Adrenal gland (tissue), 12 donors: Measurements from ENCODE around the gene DGKE. TPM values are rescaled to one million over a fixed set of nuclear protein-coding genes. Genes with fewer than 3 reads are reported as not detected.

Experiments used
- DNase-seq, 7 donors: peaks; one replicate each; pipeline ENCODE4 v3.0.0-alpha.2; 2019 to 2020
- H3K27ac ChIP-seq, 5 donors: fragments of 200-600 bp; sonication (generic) in 4 of 5; 1 replicate in 3 of 5; 2 replicates in 2 of 5; pipeline versions ENCODE4 v1.5.1 to v1.8.0; 2016 to 2020; ENCODE audit warnings: mild to moderate bottlenecking in 1 of 5
- H3K27me3 ChIP-seq: fragments of 200-600 bp; 2 replicates; pipeline ENCODE4 v1.8.0; 2021
- H3K36me3 ChIP-seq, 2 donors: fragments of 200-600 bp; replicated peaks in 1 of 2; 1 replicate in 1 of 2; 2 replicates in 1 of 2; pipeline versions ENCODE4 v1.5.1 to v1.8.0; 2018 to 2022
- H3K4me1 ChIP-seq, 2 donors: fragments of 200-600 bp; replicated peaks in 1 of 2; 1 replicate in 1 of 2; 2 replicates in 1 of 2; pipeline versions ENCODE4 v1.5.1 to v1.8.0; 2018 to 2021
- H3K4me3 ChIP-seq, 4 donors: fragments of 200-600 bp; sonication (generic) in 3 of 4; one replicate each; pipeline ENCODE4 v1.5.1; 2016 to 2018
- H3K9me3 ChIP-seq, 3 donors: fragments of 200-600 bp; sonication (generic) in 1 of 3; replicated peaks in 1 of 3; 1 replicate in 2 of 3; 2 replicates in 1 of 3; pipeline versions ENCODE4 v1.5.1 to v1.8.0; 2016 to 2021
- CTCF ChIP-seq, 6 experiments: fragments of 450-650 bp in 4 of 6; fragments of 200-600 bp in 2 of 6; sonication (generic) in 1 of 6; IDR thresholded peaks; 1 replicate in 5 of 6; 2 replicates in 1 of 6; pipeline versions ENCODE4 v1.5.1 to v1.8.0; 2016 to 2021; ENCODE audit warnings: antibody characterized with exemption in 6 of 6, mild to moderate bottlenecking in 2 of 6, moderate library complexity in 1 of 6
- POLR2A ChIP-seq, 2 donors: fragments of 450-650 bp; IDR thresholded peaks; one replicate each; pipeline ENCODE4 v1.6.1; 2017; ENCODE audit warnings: antibody characterized with exemption in 2 of 2, mild to moderate bottlenecking in 2 of 2, moderate library complexity in 1 of 2
- WGBS, 4 donors: extraction: QIAGEN DNeasy Blood & Tissue Kit in 2 of 4; methylation state at CpG; one replicate each; pipeline versions ENCODE4 v1.1.5 to v1.1.7; 2013 to 2017; 5-methylcytosine and 5-hydroxymethylcytosine counted together
- intact Hi-C, 2 donors: fragments of 100-400 bp; cut with DNase I; formaldehyde crosslinking; loops; one replicate each; pipeline versions ENCODE4 v1.14.1 to v1.15.0; 2022 to 2023
- polyA plus RNA-seq, 3 donors: library from polyadenylated mRNA; stranded (reverse); fragments of 200-250 nt in 2 of 3; fragments of 350-450 nt in 1 of 3; fragmentation: Illumina TruSeq in 1 of 3; extraction: RNeasy Lipid Tissue Mini Kit (QIAGEN cat#74804) in 1 of 3; gene quantifications; one replicate each; pipeline ENCODE4 v1.2.3, GENCODE V29; 2013 to 2014
- total RNA-seq, 9 donors: library from RNA; depleted of rRNA in 4 of 9; stranded (reverse); fragments of >200 nt in 4 of 9; fragments of 120-200 nt in 1 of 9; fragmentation: NEBNext Ultra II Directional in 1 of 9; extraction: Animal tissue kit (Norgen Biotek cat#: 25700) in 1 of 9; gene quantifications; one replicate each; pipeline versions ENCODE4 v1.1.0 to v1.2.4, GENCODE V29; 2013 to 2023
- donor health status: healthy with polysubstance abuse.
- donor health status: Bipolar disorder and iron deficiency.
- donor health status: DM: yes; HTN: yes; CAD: no.
- donor health status: DM: no; HTN: no; CAD: no.
- donor health status: DM: no; HTN: no; CAD: no.
- donor health status: DM: yes; HTN: yes; CAD: no.

The DGKE gene
- total and polyA plus RNA-seq, 12 donors = 0.97 to 8.4 (median 3.8) TPM

DNA sequence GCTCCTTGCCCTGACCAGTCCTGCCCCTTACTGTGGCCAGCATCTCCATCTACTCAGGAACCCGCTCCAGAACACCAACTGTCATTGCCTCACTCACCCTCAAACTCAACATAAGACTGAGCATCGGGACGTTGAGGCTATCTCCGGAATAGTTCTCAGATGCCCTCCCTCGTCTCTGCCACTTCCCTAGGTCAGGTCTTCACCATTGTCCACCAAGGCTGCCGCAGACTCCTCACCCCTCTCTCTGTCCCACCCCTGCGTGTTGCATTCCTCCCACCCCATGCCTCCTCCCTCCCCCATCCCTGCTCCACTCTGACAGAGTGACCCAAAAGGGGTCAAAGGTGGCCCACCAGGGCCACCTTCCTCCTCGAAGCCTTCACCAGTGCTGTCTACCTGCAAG, 37.4 kb upstream of the DGKE start:
- H3K4me3 ChIP-seq = no peak overlapping the region
- DNase-seq = no peak
- intact Hi-C loops = no loop called here
- H3K9me3 ChIP-seq = no peaks in the 10 kb centered on the region
- H3K27ac ChIP-seq = no peak overlapping the region
- H3K27me3 ChIP-seq = no peaks in the 10 kb centered on the region
- H3K36me3 ChIP-seq = no peaks in the 10 kb centered on the region
- H3K4me1 ChIP-seq = no peaks in the 10 kb centered on the region
- TF ChIP-seq POLR2A (IDR thresholded peaks at IDR 0.05) (no peak), CTCF (IDR thresholded peaks at IDR 0.05) (no peak)
- WGBS, 4 donors = 82 to 89% (median 85%) methylated on average over 8 of the region's 8 CpGs

- 44 to 60% (median 49%) methylated on average over 4 of the region's 4 CpGs for WGBS, 4 donors
- H3K27me3 ChIP-seq = no peaks in the 10 kb centered on the region
- no peaks in the 10 kb centered on the region for H3K9me3 ChIP-seq
- no peak overlapping the region for H3K27ac ChIP-seq
- H3K4me1 ChIP-seq = no peaks in the 10 kb centered on the region
- no peak for DNase-seq
- H3K4me3 ChIP-seq = no peak overlapping the region
- intact Hi-C loops = no loop called here
- H3K36me3 ChIP-seq = no peaks in the 10 kb centered on the region
- no peak for TF ChIP-seq CTCF (IDR thresholded peaks at IDR 0.05)
- no peak for TF ChIP-seq POLR2A (IDR thresholded peaks at IDR 0.05)
Observed at GRCh38 chr17:56798916-56799315, 35.0 kb upstream of the DGKE start.

GRCh38 chr17:56801459-56802178, 32.3 kb upstream of the DGKE start:
- WGBS, 4 donors = 78 to 84% (median 81%) methylated on average over 4 of the region's 4 CpGs
- no peak for DNase-seq
- H3K4me1 ChIP-seq = no peaks in the 10 kb centered on the region
- H3K36me3 ChIP-seq = no peaks in the 10 kb centered on the region
- H3K9me3 ChIP-seq = no peaks in the 10 kb centered on the region
- no peak overlapping the region for H3K4me3 ChIP-seq
- intact Hi-C loops = no loop called here
- H3K27me3 ChIP-seq = no peaks in the 10 kb centered on the region
- TF ChIP-seq POLR2A (IDR thresholded peaks at IDR 0.05) (no peak), CTCF (IDR thresholded peaks at IDR 0.05) (no peak)
- H3K27ac ChIP-seq = no peak overlapping the region

DNA sequence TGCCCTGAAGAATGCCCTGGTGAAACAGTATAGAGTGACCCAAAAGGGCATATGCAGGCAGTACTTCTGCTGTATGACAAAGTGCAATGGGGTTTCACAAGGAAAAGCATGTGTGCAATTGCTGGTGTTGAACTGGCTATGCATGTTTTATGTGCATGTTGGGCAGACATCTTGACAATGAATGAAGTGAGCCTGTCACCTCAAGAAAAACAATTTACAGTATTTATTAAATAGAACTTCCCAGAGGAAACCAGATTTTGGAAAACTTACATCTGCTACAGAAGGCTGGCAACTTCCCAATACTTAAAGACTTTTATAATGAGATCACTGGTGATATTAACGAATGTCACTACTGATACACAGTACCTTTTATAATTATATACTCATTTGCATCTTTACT, 30.9 kb upstream of the DGKE start:
- Histone ChIP-seq H3K36me3 (no peaks in the 10 kb centered on the region), H3K27ac (no peak overlapping the region), H3K4me1 (no peaks in the 10 kb centered on the region), H3K4me3 (no peak overlapping the region), H3K27me3 (no peaks in the 10 kb centered on the region), H3K9me3 (no peaks in the 10 kb centered on the region)
- no peak for DNase-seq
- WGBS, 4 donors = 73 to 84% (median 79%) methylated on average over 1 of the region's 1 CpG
- intact Hi-C loops = no loop called here
- TF ChIP-seq CTCF (IDR thresholded peaks at IDR 0.05) = no peak
- TF ChIP-seq POLR2A (IDR thresholded peaks at IDR 0.05) = no peak
